A549 (cell line): Measurements from ENCODE around the gene PARD3B. TPM values are rescaled to one million over a fixed set of nuclear protein-coding genes. Genes with fewer than 3 reads are reported as not detected.

Source experiments
- ATAC-seq, 2 experiments: fragments of 200-7000 bp in 1 of 2; fragments of >200 bp in 1 of 2; cut with Nextera tagmentation in 1 of 2; cut with Tn5 transposase in 1 of 2; 3 replicates each; pipeline versions ENCODE4 v1.8.0 to v1.9.1; 2018 to 2020; ENCODE audit warnings: mild to moderate bottlenecking in 1 of 2, moderate library complexity in 1 of 2
- CTCF ChIA-PET: fragments of 300-600 bp; sonication (Branson Sonifier 250); formaldehyde crosslinking; extraction: SDS; loops from one replicate; lab custom pipeline; 2021; ENCODE audit warnings: antibody characterized with exemption, inconsistent platforms; lab: Yijun Ruan, JAX
- POLR2A ChIA-PET: fragments of 350-600 bp; formaldehyde crosslinking; extraction: SDS; loops from one replicate; lab custom pipeline; 2021; ENCODE audit warnings: antibody characterized with exemption, inconsistent platforms; lab: Yijun Ruan, JAX
- DNase-seq, 2 experiments: peaks; one replicate each; pipeline versions ENCODE4 v3.0.0 to v3.0.0-alpha.2; 2011 to 2016; ENCODE audit warnings: low read depth in 1 of 2, low spot score in 1 of 2
- FAIRE-seq: peaks from 2 replicates; lab custom pipeline; 2011; peaks lifted over from hg19 to GRCh38; lab: Jason Lieb, UNC
- H3K27ac ChIP-seq, 2 experiments: fragments of >200 bp; sonication (Bioruptor Twin); formaldehyde crosslinking; 3 replicates each; pipeline ENCODE4 v1.5.1; 2016 to 2017
- H3K4me1 ChIP-seq: fragments of >200 bp; sonication (Bioruptor Twin); formaldehyde crosslinking; 3 replicates; pipeline ENCODE4 v1.6.1; 2016
- H3K4me2 ChIP-seq: fragments of >200 bp; sonication (Bioruptor Twin); formaldehyde crosslinking; 3 replicates; pipeline ENCODE4 v1.6.1; 2016
- H3K4me3 ChIP-seq: fragments of >200 bp; sonication (Bioruptor Twin); formaldehyde crosslinking; 3 replicates; pipeline ENCODE4 v1.5.1; 2016
- H3K9me3 ChIP-seq: fragments of >200 bp; sonication (Bioruptor Twin); formaldehyde crosslinking; 3 replicates; pipeline ENCODE4 v1.6.1; 2016
- BCL3 ChIP-seq: fragments of >200 bp; sonication (Bioruptor Twin); formaldehyde crosslinking; IDR thresholded peaks from 3 replicates; pipeline ENCODE4 v1.6.1; 2016
- BHLHE40 ChIP-seq: IDR thresholded peaks from 2 replicates; pipeline ENCODE4 v1.6.1; 2012; ENCODE audit warnings: low read depth, low read length, inconsistent platforms
- CBX8 ChIP-seq: fragments of 200-600 bp; sonication (generic); IDR thresholded peaks from 2 replicates; pipeline ENCODE4 v1.6.1; 2016
- CEBPB ChIP-seq, 2 experiments: fragments of >200 bp in 1 of 2; sonication (Bioruptor Twin) in 1 of 2; formaldehyde crosslinking in 1 of 2; IDR thresholded peaks; 2 replicates each; pipeline ENCODE4 v1.6.1; 2012 to 2016
- CHD2 ChIP-seq: fragments of 150-350 bp; IDR thresholded peaks from 2 replicates; pipeline ENCODE4 v1.6.1; 2014; ENCODE audit warnings: low read length; ENCODE audit not compliant: partially characterized antibody
- CHD4 ChIP-seq: fragments of 200-600 bp; sonication (generic); IDR thresholded peaks from 2 replicates; pipeline ENCODE4 v1.6.1; 2016; ENCODE audit warnings: antibody characterized with exemption, mild to moderate bottlenecking, borderline replicate concordance
- ESRRA ChIP-seq: fragments of 150-350 bp; IDR thresholded peaks from 2 replicates; pipeline ENCODE4 v1.6.1; 2014; ENCODE audit warnings: mild to moderate bottlenecking, low read length, borderline replicate concordance
- FOSB ChIP-seq: fragments of 250-450 bp; sonication (Bioruptor Pico); IDR thresholded peaks from 2 replicates; pipeline ENCODE4 v1.5.0; 2020; ENCODE audit warnings: mild to moderate bottlenecking, moderate library complexity
- FOSL2 ChIP-seq, 2 experiments: fragments of 450-650 bp in 1 of 2; fragments of >200 bp in 1 of 2; sonication (Bioruptor Twin) in 1 of 2; formaldehyde crosslinking; IDR thresholded peaks; 2 replicates each; pipeline versions ENCODE4 v1.5.0 to v1.6.1; 2016 to 2020; ENCODE audit warnings: mild to moderate bottlenecking in 1 of 2, moderate library complexity in 1 of 2
- GATA3 ChIP-seq: IDR thresholded peaks from 2 replicates; pipeline ENCODE4 v1.6.1; 2012; ENCODE audit warnings: borderline replicate concordance
- HDAC2 ChIP-seq: fragments of 200-600 bp; sonication (generic); IDR thresholded peaks from 2 replicates; pipeline ENCODE4 v1.6.1; 2016
- HOXB13 ChIP-seq: fragments of 250-450 bp; sonication (Bioruptor Pico); IDR thresholded peaks from 2 replicates; pipeline ENCODE4 v1.5.0; 2020; ENCODE audit warnings: low read depth, mild to moderate bottlenecking, moderate library complexity
- JUN ChIP-seq, 2 experiments: fragments of >200 bp; sonication (Bioruptor Twin); formaldehyde crosslinking; IDR thresholded peaks; 2 replicates in 1 of 2; 3 replicates in 1 of 2; pipeline ENCODE4 v1.6.1; 2016 to 2017
- KDM1A ChIP-seq: fragments of 200-600 bp; sonication (generic); IDR thresholded peaks from 2 replicates; pipeline ENCODE4 v1.6.1; 2016; ENCODE audit warnings: low read depth, mild to moderate bottlenecking
- KDM5A ChIP-seq: fragments of 200-600 bp; sonication (generic); IDR thresholded peaks from 2 replicates; pipeline ENCODE4 v1.6.1; 2016; ENCODE audit warnings: antibody characterized with exemption, mild to moderate bottlenecking
- MAZ ChIP-seq: fragments of 150-350 bp; IDR thresholded peaks from 2 replicates; pipeline ENCODE4 v1.6.1; 2014; ENCODE audit warnings: antibody characterized with exemption, low read depth, low read length, borderline replicate concordance
- NPAS2 ChIP-seq: fragments of 250-450 bp; sonication (Bioruptor Pico); IDR thresholded peaks from 2 replicates; pipeline ENCODE4 v1.8.0; 2022; ENCODE audit warnings: mild to moderate bottlenecking, moderate library complexity, borderline replicate concordance
- NR3C1 ChIP-seq: fragments of >200 bp; sonication (Bioruptor Twin); formaldehyde crosslinking; IDR thresholded peaks from 3 replicates; pipeline ENCODE4 v1.6.1; 2017
- POLR2A ChIP-seq: IDR thresholded peaks from 2 replicates; pipeline ENCODE4 v1.6.1; 2012; ENCODE audit warnings: mild to moderate bottlenecking, low read length
- POLR2AphosphoS2 ChIP-seq: conservative IDR thresholded peaks from 2 replicates; pipeline ENCODE4 v1.6.1; 2012; ENCODE audit warnings: low read length, improper control_type of control experiment, inconsistent platforms
- RAD21 ChIP-seq, 2 experiments: fragments of >200 bp in 1 of 2; sonication (Bioruptor Twin) in 1 of 2; formaldehyde crosslinking in 1 of 2; IDR thresholded peaks in 1 of 2; conservative IDR thresholded peaks in 1 of 2; 2 replicates in 1 of 2; 3 replicates in 1 of 2; pipeline ENCODE4 v1.6.1; 2012 to 2018; ENCODE audit warnings: inconsistent platforms in 1 of 2
- RARB ChIP-seq: fragments of 250-450 bp; sonication (Bioruptor Pico); IDR thresholded peaks from 2 replicates; pipeline ENCODE4 v1.8.0; 2021; ENCODE audit warnings: mild to moderate bottlenecking, moderate library complexity
- REST ChIP-seq: fragments of 200-600 bp; sonication (generic); IDR thresholded peaks from 2 replicates; pipeline ENCODE4 v1.6.1; 2016; ENCODE audit warnings: antibody characterized with exemption, mild to moderate bottlenecking, moderate library complexity
- RFX5 ChIP-seq: fragments of 450-650 bp; IDR thresholded peaks from 2 replicates; pipeline ENCODE4 v1.7.1; 2014; ENCODE audit warnings: antibody characterized with exemption, mild to moderate bottlenecking, moderate library complexity
- SMC3 ChIP-seq: fragments of >200 bp; sonication (Bioruptor Twin); formaldehyde crosslinking; IDR thresholded peaks from 3 replicates; pipeline ENCODE4 v1.6.1; 2018; ENCODE audit warnings: inconsistent platforms
- ZFP36 ChIP-seq: fragments of 450-650 bp; IDR thresholded peaks from 2 replicates; pipeline ENCODE4 v1.6.1; 2014; ENCODE audit warnings: borderline replicate concordance; ENCODE audit not compliant: partially characterized antibody
- WGBS: methylation state at CpG from one replicate; pipeline ENCODE4 v1.1.6; 2017; ENCODE audit errors: missing lambda C conversion rate; 5-methylcytosine and 5-hydroxymethylcytosine counted together
- polyA plus RNA-seq, 4 experiments: library from polyadenylated mRNA; depleted of rRNA in 3 of 4; stranded (reverse); fragments of >200 nt; fragmentation: RNase III in 1 of 4; extraction: RNeasy Plus Mini Kit Qiagen cat#74134 plus additional on column Dnase treatment in 1 of 4; gene quantifications; 2 replicates in 3 of 4; 3 replicates in 1 of 4; pipeline ENCODE4 v1.2.3, GENCODE V29; 2011 to 2017
- TF ChIP-seq, protein P1 (sequence below): fragments of >200 bp; sonication (Bioruptor Twin); formaldehyde crosslinking; IDR thresholded peaks from 2 replicates; pipeline ENCODE4 v1.6.1; 2016
- TF ChIP-seq, protein P2 (sequence below): IDR thresholded peaks from 2 replicates; pipeline ENCODE4 v1.6.1; 2012
- TF ChIP-seq, protein P3 (sequence below): fragments of 150-350 bp; IDR thresholded peaks from 2 replicates; pipeline ENCODE4 v1.6.1; 2014; ENCODE audit warnings: low read depth, mild to moderate bottlenecking, low read length

PARD3B gene
- polyA plus RNA-seq, 2 of the 4 experiments (the other 2 are of a cell fraction), result 1.2 to 2.4 TPM

DNA sequence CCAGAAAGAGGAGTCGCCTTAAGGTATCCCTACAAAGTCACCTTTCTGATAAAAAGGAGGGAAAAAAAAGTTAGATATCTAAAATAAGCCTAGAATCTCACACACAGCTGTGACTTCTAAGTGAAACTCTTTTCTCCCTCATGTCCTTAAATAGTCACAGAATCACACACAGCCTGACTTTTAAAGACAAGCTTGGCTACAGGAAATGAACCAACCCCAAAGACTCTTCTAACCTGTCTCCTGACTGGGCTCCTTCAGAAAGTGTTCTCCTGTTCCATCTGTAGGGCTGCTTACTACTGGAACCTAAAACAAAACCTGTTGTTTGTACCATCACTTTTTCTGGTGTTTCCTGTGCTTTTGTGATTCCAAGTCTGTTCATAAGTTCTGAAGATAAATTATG, 1074.3 kb downstream of the PARD3B start (continued):
- TF ChIP-seq, protein P1, sequence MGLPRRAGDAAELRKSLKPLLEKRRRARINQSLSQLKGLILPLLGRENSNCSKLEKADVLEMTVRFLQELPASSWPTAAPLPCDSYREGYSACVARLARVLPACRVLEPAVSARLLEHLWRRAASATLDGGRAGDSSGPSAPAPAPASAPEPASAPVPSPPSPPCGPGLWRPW, result no peak
- no peak for TF ChIP-seq NR3C1
- no peak for TF ChIP-seq RAD21 (conservative IDR thresholded peaks at IDR 0.05 in 1 of 2, IDR thresholded peaks at IDR 0.05 in 1 of 2)
- no peak for TF ChIP-seq GATA3
- TF ChIP-seq RARB (CRISPR knock-in tag), result no peak
- no peak for TF ChIP-seq ESRRA

GRCh38 chr2:205627085-205627484, 1081.8 kb downstream of the PARD3B start:
- FAIRE-seq (no peak), ATAC-seq (no peak), DNase-seq (no peak)
- H3K4me1 ChIP-seq, result no peaks in the 10 kb centered on the region
- 23% methylated on average over 1 of the region's 1 CpG for WGBS
- ChIA-PET POLR2A (interaction anchor here (0.6 kb wide), 1 partner anchor 222 kb away, joined by 3 read pairs; no protein-coding TSS in a partner anchor), CTCF (interaction anchor here (1.0 kb wide), 1 partner anchor 27 kb away, joined by 3 read pairs; no protein-coding TSS in a partner anchor)
- H3K27ac ChIP-seq, result no peak overlapping the region
- no peak overlapping the region for H3K4me2 ChIP-seq
- no peaks in the 10 kb centered on the region for H3K9me3 ChIP-seq
- no peak overlapping the region for H3K4me3 ChIP-seq
- TF ChIP-seq MAZ (no peak), GATA3 (no peak), RAD21 (conservative IDR thresholded peaks at IDR 0.05 in 1 of 2, IDR thresholded peaks at IDR 0.05 in 1 of 2) (no peak), CEBPB (IDR thresholded peaks at IDR 0.05) (no peak), KDM5A (no peak), FOSL2 (IDR thresholded peaks at IDR 0.05) (no peak), FOSL2 (CRISPR knock-in tag; IDR thresholded peaks at IDR 0.05) (no peak), CBX8 (no peak), BHLHE40 (no peak), HDAC2 (no peak), BCL3 (no peak)
- TF ChIP-seq, protein P2, sequence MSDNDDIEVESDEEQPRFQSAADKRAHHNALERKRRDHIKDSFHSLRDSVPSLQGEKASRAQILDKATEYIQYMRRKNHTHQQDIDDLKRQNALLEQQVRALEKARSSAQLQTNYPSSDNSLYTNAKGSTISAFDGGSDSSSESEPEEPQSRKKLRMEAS, result no peak

DNA sequence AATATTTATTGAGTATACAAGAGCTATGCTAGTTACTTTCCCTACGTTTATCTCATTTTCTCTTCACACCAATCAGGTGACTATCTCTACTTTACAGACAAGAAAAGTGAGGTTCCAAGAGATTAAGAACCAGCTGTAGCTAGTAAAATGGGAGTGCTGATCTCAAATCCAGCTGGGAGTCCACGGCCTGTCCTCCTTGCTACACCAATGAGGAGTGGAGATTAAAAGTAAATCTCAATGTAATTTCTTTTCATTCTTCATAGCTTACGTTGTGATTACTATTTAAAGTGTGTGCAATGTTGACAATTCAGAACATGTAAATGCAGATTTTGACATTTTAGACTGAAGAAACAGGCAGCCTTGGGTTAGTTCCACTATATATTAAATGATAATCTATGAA, 1083.1 kb downstream of the PARD3B start:
- no peak for ATAC-seq
- H3K4me3 ChIP-seq, result no peak overlapping the region
- TF ChIP-seq JUN (IDR thresholded peaks at IDR 0.05), result no peak
- no peak for TF ChIP-seq POLR2AphosphoS2
- no peak for TF ChIP-seq MAZ
- TF ChIP-seq, protein P3, sequence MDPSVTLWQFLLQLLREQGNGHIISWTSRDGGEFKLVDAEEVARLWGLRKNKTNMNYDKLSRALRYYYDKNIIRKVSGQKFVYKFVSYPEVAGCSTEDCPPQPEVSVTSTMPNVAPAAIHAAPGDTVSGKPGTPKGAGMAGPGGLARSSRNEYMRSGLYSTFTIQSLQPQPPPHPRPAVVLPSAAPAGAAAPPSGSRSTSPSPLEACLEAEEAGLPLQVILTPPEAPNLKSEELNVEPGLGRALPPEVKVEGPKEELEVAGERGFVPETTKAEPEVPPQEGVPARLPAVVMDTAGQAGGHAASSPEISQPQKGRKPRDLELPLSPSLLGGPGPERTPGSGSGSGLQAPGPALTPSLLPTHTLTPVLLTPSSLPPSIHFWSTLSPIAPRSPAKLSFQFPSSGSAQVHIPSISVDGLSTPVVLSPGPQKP, result no peak
- no peak for TF ChIP-seq HDAC2
- no peak for TF ChIP-seq SMC3
- no peak for TF ChIP-seq BCL3
- TF ChIP-seq CHD2, result no peak
- TF ChIP-seq ZFP36, result no peak
- TF ChIP-seq HOXB13 (CRISPR knock-in tag), result no peak
- no peak for TF ChIP-seq NPAS2 (CRISPR knock-in tag)
- TF ChIP-seq CHD4, result no peak
- no peak for TF ChIP-seq POLR2A
- TF ChIP-seq RFX5, result no peak
- no peak for TF ChIP-seq FOSB
- TF ChIP-seq KDM1A, result no peak
- no peak for TF ChIP-seq REST
- no peak for TF ChIP-seq RAD21 (conservative IDR thresholded peaks at IDR 0.05 in 1 of 2, IDR thresholded peaks at IDR 0.05 in 1 of 2)
- no peak for TF ChIP-seq CBX8
- CTCF ChIA-PET, result interaction anchor here (1.2 kb wide), 1 partner anchor 12 kb away, joined by 6 read pairs; no protein-coding TSS in a partner anchor
- POLR2A ChIA-PET, result no interaction called here
- H3K4me2 ChIP-seq, result no peak overlapping the region
- 37% methylated on average over 3 of the region's 3 CpGs for WGBS
- no peak for FAIRE-seq
- no peaks in the 10 kb centered on the region for H3K9me3 ChIP-seq
- no peak for DNase-seq
- H3K27ac ChIP-seq, result no peak overlapping the region
- no peaks in the 10 kb centered on the region for H3K4me1 ChIP-seq
